GM12872 (cell line): ENCODE measurements around the gene CCDC146.

Experiments used
- TF ChIP-seq, protein P1 (sequence below): IDR thresholded peaks from 3 replicates; pipeline ENCODE4 v1.5.1; 2011; ENCODE audit warnings: low read depth, mild to moderate bottlenecking, low read length, moderate library complexity; ENCODE audit not compliant: insufficient read depth

Gene CCDC146

GRCh38 chr7:77318019-77318418 is 195.6 kb downstream of the CCDC146 start:
- TF ChIP-seq, protein P1, sequence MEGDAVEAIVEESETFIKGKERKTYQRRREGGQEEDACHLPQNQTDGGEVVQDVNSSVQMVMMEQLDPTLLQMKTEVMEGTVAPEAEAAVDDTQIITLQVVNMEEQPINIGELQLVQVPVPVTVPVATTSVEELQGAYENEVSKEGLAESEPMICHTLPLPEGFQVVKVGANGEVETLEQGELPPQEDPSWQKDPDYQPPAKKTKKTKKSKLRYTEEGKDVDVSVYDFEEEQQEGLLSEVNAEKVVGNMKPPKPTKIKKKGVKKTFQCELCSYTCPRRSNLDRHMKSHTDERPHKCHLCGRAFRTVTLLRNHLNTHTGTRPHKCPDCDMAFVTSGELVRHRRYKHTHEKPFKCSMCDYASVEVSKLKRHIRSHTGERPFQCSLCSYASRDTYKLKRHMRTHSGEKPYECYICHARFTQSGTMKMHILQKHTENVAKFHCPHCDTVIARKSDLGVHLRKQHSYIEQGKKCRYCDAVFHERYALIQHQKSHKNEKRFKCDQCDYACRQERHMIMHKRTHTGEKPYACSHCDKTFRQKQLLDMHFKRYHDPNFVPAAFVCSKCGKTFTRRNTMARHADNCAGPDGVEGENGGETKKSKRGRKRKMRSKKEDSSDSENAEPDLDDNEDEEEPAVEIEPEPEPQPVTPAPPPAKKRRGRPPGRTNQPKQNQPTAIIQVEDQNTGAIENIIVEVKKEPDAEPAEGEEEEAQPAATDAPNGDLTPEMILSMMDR, result no peak

- TF ChIP-seq, protein P1, result no peak
Observed at GRCh38 chr7:77320137-77320536, 197.7 kb downstream of the CCDC146 start.

DNA sequence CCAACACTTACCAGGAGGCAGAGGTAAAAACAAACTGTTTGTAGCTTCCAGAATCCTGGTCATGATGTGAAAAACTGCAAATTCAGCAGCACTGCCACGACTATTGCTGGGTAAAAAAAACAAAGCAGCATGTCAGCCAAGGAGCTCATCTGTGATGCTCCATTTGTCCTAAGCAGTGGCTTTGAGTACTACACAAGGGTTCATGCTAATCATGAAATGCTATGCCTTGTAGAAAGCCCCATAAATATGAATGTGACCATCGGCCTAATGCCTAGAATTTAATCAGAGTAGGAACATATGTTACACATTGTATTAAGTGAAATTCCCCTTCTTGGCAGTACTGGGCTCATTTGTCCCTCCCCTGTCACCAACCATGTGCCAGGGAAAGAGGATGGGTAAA is 198.3 kb downstream of the CCDC146 start:
- TF ChIP-seq, protein P1, result no peak

- TF ChIP-seq, protein P1, result no peak
Observed at GRCh38 chr7:77321300-77321699, 198.9 kb downstream of the CCDC146 start.

- TF ChIP-seq, protein P1, result no peak
Observed at GRCh38 chr7:77326131-77326530, 203.7 kb downstream of the CCDC146 start.

- TF ChIP-seq, protein P1, result no peak
Observed at GRCh38 chr7:77327067-77327931, 204.9 kb downstream of the CCDC146 start.

DNA sequence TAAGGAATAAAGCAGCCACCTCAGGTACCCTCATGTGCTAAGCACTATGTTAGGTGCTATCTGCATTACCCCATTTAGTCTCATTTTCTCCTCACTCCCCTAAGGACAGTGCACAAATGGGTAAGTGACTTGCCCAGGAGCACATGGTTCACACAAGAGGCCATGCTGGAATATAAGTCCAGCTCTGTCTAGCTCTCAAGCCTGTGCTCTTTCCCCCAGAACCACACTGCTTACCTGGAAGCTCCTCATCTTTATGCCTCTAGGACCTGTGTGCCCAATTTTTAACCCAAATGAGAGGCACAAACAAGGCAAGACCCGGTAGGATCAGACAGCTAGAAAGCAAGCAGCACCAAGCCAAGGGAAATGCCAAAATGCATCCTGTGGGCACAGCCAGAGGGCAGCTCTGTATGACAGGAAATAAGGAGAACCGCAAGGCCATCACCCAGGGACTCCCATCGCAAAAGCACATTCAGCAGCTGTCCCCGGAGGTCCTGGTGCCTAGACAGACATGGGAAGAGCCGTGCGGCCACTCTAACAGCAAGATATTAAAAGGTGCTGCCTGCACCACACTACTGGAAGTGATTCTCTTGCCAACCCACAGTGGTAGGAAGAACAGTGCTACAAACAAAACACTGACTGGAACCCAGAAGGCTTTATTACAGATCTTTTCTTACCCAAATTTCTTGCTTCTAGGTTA is 205.7 kb downstream of the CCDC146 start:
- TF ChIP-seq, protein P1, result no peak
